Measurements from ENCODE around the gene MRPL28.
A peak's percentile ranks its signal among the peaks of the same experiment; 100 is the strongest.
"Not testable (repeated sequence)": the region's sequence is repeated elsewhere in the genome, so short reads cannot be mapped to it uniquely, and the experiment has no call there.

Gene MRPL28

DNA sequence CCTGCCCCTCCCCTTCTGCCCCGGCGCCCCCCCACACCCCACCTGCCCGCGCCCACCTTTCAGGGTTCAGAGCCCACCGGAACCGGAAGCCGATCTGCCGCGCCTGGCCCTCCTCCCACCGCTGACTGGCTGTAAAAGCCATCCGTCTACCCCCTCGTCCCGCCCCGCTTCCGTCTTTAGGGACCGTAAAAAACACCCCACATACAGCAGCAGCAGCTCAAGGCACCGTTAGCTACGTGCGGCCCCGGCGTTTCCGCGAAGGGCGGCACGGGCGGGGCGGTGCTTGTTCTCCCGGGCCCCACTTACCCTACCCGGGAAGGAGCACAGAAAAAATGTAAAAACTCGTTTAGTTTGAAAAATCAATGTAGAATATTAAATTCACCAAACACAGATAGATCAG lies at the start of gene MRPL28:
MRPL28 (minus strand) TSS at position 96 of the 400 bp plus-strand sequence. CDS start 320 bp downstream, outside the sequence.
- peaks cover 15% of the 10 kb centered on the region for H3K4me1 ChIP-seq (ENCODE audit: insufficient read depth, insufficient read length)
- H3K4me3 ChIP-seq (ENCODE audit: insufficient read length, low read depth): peak within 1 kb of the TSS; percentile 51
- peaks cover 85% of the 10 kb centered on the region for H3K36me3 ChIP-seq (ENCODE audit: insufficient read depth, insufficient read length, low read length)
- H3K9ac ChIP-seq (ENCODE audit: insufficient read length, low read depth): peak within 1 kb of the TSS; percentile 88
- H3K9me3 ChIP-seq (ENCODE audit: insufficient read depth, low read length): no peaks in the 10 kb centered on the region
- no peaks in the 10 kb centered on the region for H3K27me3 ChIP-seq (ENCODE audit: insufficient read depth, insufficient read length)
- DNase-seq (ENCODE audit: low read depth, low spot score): peak; percentile 94
- TF ChIP-seq YY1 (IDR thresholded peaks at IDR 0.05; ENCODE audit: insufficient read depth, insufficient read length) (no peak), ZNF274 (IDR thresholded peaks at IDR 0.05; ENCODE audit: low read depth, low read length) (no peak), SUZ12 (IDR thresholded peaks at IDR 0.05; ENCODE audit: extremely low read depth, insufficient read depth, insufficient read length) (no peak)

DNA sequence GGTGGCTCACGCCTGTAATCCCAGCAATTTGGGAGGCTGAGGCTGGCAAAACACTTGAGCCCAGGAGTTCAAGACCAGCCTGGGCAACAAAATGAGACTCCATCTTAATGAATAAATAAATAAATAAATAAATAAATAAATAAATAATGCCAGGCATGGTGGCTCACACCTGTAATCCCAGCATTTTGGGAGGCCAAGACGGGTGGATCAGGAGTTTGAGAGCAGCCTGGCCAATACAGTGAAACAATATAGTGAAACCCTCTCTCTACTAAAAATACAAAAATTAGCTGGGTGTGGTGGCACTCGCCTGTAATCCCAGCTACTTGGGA lies 44.8 kb upstream of the MRPL28 start:
- H3K4me3 ChIP-seq (ENCODE audit: insufficient read length, low read depth); DNase-seq (ENCODE audit: low read depth, low spot score); H3K9me3 ChIP-seq (ENCODE audit: insufficient read depth, low read length); H3K9ac ChIP-seq (ENCODE audit: insufficient read length, low read depth); H3K27me3 ChIP-seq (ENCODE audit: insufficient read depth, insufficient read length): not testable (repeated sequence)
- Histone ChIP-seq H3K36me3 (ENCODE audit: insufficient read depth, insufficient read length, low read length) (peaks cover 18% of the 10 kb centered on the region), H3K4me1 (ENCODE audit: insufficient read depth, insufficient read length) (peaks cover 10% of the 10 kb centered on the region)

DNA sequence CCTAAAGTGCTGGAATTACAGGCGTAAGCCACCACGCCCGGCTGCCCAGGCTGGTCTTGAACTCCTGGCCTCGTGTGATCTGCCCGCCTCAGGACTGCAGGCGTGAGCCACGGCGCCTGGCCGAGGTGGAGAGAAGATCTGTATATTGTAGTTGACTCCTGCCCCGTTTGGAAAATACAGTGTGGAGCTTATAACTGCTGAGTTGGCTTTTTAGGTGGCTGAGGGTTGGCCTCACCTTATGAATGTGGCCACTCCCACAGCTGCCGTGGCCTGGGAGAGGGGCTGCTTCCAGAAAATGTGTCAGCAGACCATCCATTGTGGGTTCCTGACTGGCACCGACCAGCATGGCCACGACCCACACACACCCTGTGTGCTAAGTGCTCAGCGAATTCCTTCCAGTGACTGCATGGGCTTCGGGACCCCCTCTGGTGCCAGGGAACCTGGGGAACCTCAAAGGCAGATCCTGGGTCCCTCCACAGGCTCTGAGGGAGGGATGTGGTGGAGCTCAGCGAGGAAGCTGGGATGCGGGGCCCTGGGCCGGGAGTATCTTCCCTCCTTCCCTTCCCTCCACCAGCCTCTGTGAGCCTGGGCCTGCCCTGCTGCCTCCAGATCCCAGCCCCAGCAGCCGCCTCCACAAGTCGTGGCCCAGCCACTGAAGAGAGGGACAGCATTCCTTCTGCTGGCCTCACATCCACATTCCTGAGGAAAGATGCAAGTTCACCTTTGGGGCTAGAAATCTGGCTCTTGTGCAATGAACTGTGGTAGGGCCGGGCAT lies 44.2 kb upstream of the MRPL28 start:
- H3K27me3 ChIP-seq (ENCODE audit: insufficient read depth, insufficient read length): no peaks in the 10 kb centered on the region
- DNase-seq (ENCODE audit: low read depth, low spot score): no peak
- H3K9me3 ChIP-seq (ENCODE audit: insufficient read depth, low read length): no peaks in the 10 kb centered on the region
- peak overlapping the region; percentile 2 for H3K9ac ChIP-seq (ENCODE audit: insufficient read length, low read depth)
- peaks cover 24% of the 10 kb centered on the region for H3K36me3 ChIP-seq (ENCODE audit: insufficient read depth, insufficient read length, low read length)
- no peak for TF ChIP-seq YY1 (IDR thresholded peaks at IDR 0.05; ENCODE audit: insufficient read depth, insufficient read length)
- no peak for TF ChIP-seq SUZ12 (IDR thresholded peaks at IDR 0.05; ENCODE audit: extremely low read depth, insufficient read depth, insufficient read length)
- no peak for TF ChIP-seq ZNF274 (IDR thresholded peaks at IDR 0.05; ENCODE audit: low read depth, low read length)
- H3K4me3 ChIP-seq (ENCODE audit: insufficient read length, low read depth): no peak overlapping the region
- H3K4me1 ChIP-seq (ENCODE audit: insufficient read depth, insufficient read length): peaks cover 10% of the 10 kb centered on the region

DNA sequence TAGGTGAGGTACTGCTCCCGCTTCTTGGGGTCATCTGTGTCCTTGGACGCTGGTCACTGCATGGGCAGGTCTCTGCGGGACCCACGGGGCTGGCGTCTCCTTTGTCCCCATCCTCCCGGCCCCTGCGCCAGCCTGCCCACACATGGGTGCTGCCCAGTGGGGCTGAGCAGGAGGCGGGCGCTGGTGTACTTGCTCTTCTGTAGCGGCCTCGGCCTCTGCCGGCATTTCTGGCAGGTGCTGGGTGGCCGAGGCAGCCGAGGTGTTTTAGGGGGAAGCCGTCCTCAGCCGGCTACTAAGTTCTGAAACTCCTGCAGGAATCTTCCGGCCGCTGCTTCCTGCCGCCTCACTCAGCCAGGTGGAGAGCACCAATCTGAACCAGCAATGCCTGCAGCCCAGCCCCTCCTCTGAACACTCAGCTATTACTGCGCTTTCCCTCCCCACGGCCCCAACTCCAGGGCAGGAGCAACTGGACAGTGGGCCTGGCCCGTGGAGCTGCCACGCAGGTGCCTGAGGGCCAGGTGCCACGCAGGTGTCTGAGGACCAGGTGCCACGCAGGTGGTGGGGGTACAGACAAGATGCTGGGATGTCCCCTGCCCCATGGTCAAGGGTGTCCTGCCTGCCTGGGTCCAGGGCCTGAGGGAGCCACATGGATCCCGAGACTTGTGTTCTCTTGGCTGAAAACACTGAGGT lies 41.4 kb upstream of the MRPL28 start:
- Histone ChIP-seq H3K4me1 (ENCODE audit: insufficient read depth, insufficient read length) (peaks cover 14% of the 10 kb centered on the region), H3K4me3 (ENCODE audit: insufficient read length, low read depth) (no peak overlapping the region), H3K9ac (ENCODE audit: insufficient read length, low read depth) (no peak overlapping the region), H3K9me3 (ENCODE audit: insufficient read depth, low read length) (no peaks in the 10 kb centered on the region), H3K36me3 (ENCODE audit: insufficient read depth, insufficient read length, low read length) (peaks cover 34% of the 10 kb centered on the region), H3K27me3 (ENCODE audit: insufficient read depth, insufficient read length) (no peaks in the 10 kb centered on the region)
- TF ChIP-seq SUZ12 (IDR thresholded peaks at IDR 0.05; ENCODE audit: extremely low read depth, insufficient read depth, insufficient read length): no peak
- no peak for TF ChIP-seq ZNF274 (IDR thresholded peaks at IDR 0.05; ENCODE audit: low read depth, low read length)
- no peak for TF ChIP-seq YY1 (IDR thresholded peaks at IDR 0.05; ENCODE audit: insufficient read depth, insufficient read length)
- no peak for DNase-seq (ENCODE audit: low read depth, low spot score)

DNA sequence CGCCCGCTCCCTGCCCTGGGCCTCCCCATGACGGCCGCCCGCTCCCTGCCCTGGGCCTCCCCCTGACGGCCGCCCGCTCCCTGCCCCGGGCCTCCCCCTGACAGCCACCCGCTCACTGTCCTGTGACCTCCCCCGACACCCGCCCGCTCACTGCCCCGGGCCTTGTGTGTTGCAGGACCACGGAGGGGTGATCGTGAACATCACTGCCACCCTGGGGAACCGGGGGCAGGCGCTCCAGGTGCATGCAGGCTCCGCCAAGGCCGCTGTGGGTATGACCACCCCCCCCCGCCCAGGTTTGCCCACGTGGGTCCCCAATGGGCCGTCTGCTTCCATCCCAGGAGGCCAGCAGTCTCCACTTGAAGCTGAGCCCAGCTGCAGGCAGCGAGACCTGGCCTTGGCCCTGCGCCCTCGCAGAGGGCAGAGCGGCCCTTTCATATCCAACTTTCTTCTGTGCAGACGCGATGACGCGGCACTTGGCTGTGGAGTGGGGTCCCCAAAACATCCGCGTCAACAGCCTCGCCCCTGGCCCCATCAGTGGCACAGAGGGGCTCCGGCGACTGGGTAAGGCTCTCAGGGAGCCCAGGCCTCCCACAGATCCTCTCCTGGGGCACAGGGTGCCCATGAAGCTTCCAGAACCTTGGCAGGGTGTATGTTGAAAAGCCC lies 40.3 kb upstream of the MRPL28 start:
- no peak overlapping the region for H3K4me3 ChIP-seq (ENCODE audit: insufficient read length, low read depth)
- H3K9me3 ChIP-seq (ENCODE audit: insufficient read depth, low read length): no peaks in the 10 kb centered on the region
- peaks cover 40% of the 10 kb centered on the region for H3K36me3 ChIP-seq (ENCODE audit: insufficient read depth, insufficient read length, low read length)
- TF ChIP-seq SUZ12 (IDR thresholded peaks at IDR 0.05; ENCODE audit: extremely low read depth, insufficient read depth, insufficient read length) (no peak), YY1 (IDR thresholded peaks at IDR 0.05; ENCODE audit: insufficient read depth, insufficient read length) (no peak), ZNF274 (IDR thresholded peaks at IDR 0.05; ENCODE audit: low read depth, low read length) (no peak)
- H3K4me1 ChIP-seq (ENCODE audit: insufficient read depth, insufficient read length): peaks cover 14% of the 10 kb centered on the region
- H3K27me3 ChIP-seq (ENCODE audit: insufficient read depth, insufficient read length): no peaks in the 10 kb centered on the region
- H3K9ac ChIP-seq (ENCODE audit: insufficient read length, low read depth): no peak overlapping the region
- no peak for DNase-seq (ENCODE audit: low read depth, low spot score)

DNA sequence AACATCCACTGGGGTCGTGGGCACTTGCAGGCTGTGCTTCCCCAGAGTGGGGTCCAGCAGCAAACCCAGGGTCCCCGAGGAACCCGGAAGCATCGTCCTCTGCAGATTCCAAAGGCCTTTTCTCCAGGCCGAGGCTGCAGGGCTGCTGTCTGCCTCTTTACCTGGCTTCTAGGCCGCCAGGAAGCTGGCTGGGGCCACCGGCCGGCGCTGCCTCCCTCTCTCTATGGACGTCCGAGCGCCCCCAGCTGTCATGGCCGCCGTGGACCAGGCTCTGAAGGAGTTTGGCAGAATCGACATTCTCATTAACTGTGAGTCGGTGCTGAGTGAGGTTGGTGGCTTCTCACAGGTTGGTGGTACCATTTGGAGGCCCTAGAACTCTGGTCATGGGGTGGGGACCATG lies 36.9 kb upstream of the MRPL28 start:
- Histone ChIP-seq H3K9me3 (ENCODE audit: insufficient read depth, low read length) (no peaks in the 10 kb centered on the region), H3K27me3 (ENCODE audit: insufficient read depth, insufficient read length) (no peaks in the 10 kb centered on the region), H3K36me3 (ENCODE audit: insufficient read depth, insufficient read length, low read length) (peaks cover 46% of the 10 kb centered on the region), H3K9ac (ENCODE audit: insufficient read length, low read depth) (no peak overlapping the region), H3K4me1 (ENCODE audit: insufficient read depth, insufficient read length) (peaks cover 10% of the 10 kb centered on the region), H3K4me3 (ENCODE audit: insufficient read length, low read depth) (no peak overlapping the region)
- no peak for DNase-seq (ENCODE audit: low read depth, low spot score)
- TF ChIP-seq ZNF274 (IDR thresholded peaks at IDR 0.05; ENCODE audit: low read depth, low read length) (no peak), YY1 (IDR thresholded peaks at IDR 0.05; ENCODE audit: insufficient read depth, insufficient read length) (no peak), SUZ12 (IDR thresholded peaks at IDR 0.05; ENCODE audit: extremely low read depth, insufficient read depth, insufficient read length) (no peak)
